PC-3 (cell line): ENCODE results near the gene UQCRQ. TPM values are rescaled to one million over a fixed set of nuclear protein-coding genes. Genes with fewer than 3 reads are reported as not detected.

ENCODE experiments used
- ATAC-seq: fragments of 200-7000 bp; cut with Tn5 transposase; 2 replicates; pipeline ENCODE4 v1.9.1; 2020; ENCODE audit warnings: mild to moderate bottlenecking, moderate library complexity
- BruUV-seq: library from RNA; stranded (reverse); fragments of 400-500 nt; replicated peaks from 2 replicates; lab custom pipeline; 2021; lab: Mats Ljungman, UMichigan
- CTCF ChIA-PET: fragments of 300-600 bp; sonication (Branson Sonifier 250); formaldehyde crosslinking; loops from one replicate; lab custom pipeline; 2022; ENCODE audit warnings: antibody characterized with exemption; lab: Charles Lee
- POLR2A ChIA-PET: fragments of 300-600 bp; sonication (Branson Sonifier 250); formaldehyde crosslinking; loops from one replicate; lab custom pipeline; 2022; ENCODE audit warnings: antibody characterized with exemption; ENCODE audit not compliant: unreplicated experiment; lab: Charles Lee
- DNase-seq: peaks from one replicate; pipeline ENCODE4 v3.0.0-alpha.2; 2015
- H2AFZ ChIP-seq: fragments of 300-600 bp; sonication (generic); 2 replicates; pipeline ENCODE4 v1.6.0; 2016; ENCODE audit warnings: antibody characterized with exemption, low read length
- H3F3A ChIP-seq: fragments of 300-600 bp; sonication (generic); one replicate; pipeline ENCODE4 v1.6.0; 2017; ENCODE audit warnings: antibody characterized with exemption, low read length, control low read depth, mild to moderate bottlenecking; ENCODE audit not compliant: unreplicated experiment
- H3K27ac ChIP-seq: fragments of 300-600 bp; sonication (generic); 2 replicates; pipeline ENCODE4 v1.5.1; 2016; ENCODE audit warnings: mild to moderate bottlenecking, low read length
- H3K27me3 ChIP-seq: fragments of 300-600 bp; sonication (generic); 2 replicates; pipeline ENCODE4 v1.6.1; 2016; ENCODE audit warnings: low read length, mixed read lengths
- H3K36me3 ChIP-seq: fragments of 300-600 bp; sonication (generic); 2 replicates; pipeline ENCODE4 v1.6.1; 2016; ENCODE audit warnings: low read depth, mixed run types, low read length, mixed read lengths
- H3K4me1 ChIP-seq: fragments of 300-600 bp; sonication (generic); 2 replicates; pipeline ENCODE4 v1.5.1; 2016; ENCODE audit warnings: low read length; ENCODE audit not compliant: insufficient read depth
- H3K4me2 ChIP-seq: fragments of 300-600 bp; sonication (generic); 2 replicates; pipeline ENCODE4 v1.6.0; 2016; ENCODE audit warnings: low read length
- H3K4me3 ChIP-seq: fragments of 300-600 bp; sonication (generic); 2 replicates; pipeline ENCODE4 v1.5.1; 2016; ENCODE audit warnings: mild to moderate bottlenecking, low read length, mixed read lengths
- H3K79me2 ChIP-seq: fragments of 300-600 bp; sonication (generic); 2 replicates; pipeline ENCODE4 v1.6.1; 2017; ENCODE audit warnings: low read length, mixed read lengths
- H3K9ac ChIP-seq: fragments of 300-600 bp; sonication (generic); 2 replicates; pipeline ENCODE4 v1.6.0; 2016; ENCODE audit warnings: mild to moderate bottlenecking, low read length
- H3K9me2 ChIP-seq: fragments of 300-600 bp; sonication (generic); replicated peaks from 2 replicates; pipeline ENCODE4 v1.6.1; 2016; ENCODE audit warnings: mixed run types, low read length, mixed read lengths
- H3K9me3 ChIP-seq: fragments of 300-600 bp; sonication (generic); 2 replicates; pipeline ENCODE4 v1.6.1; 2016; ENCODE audit warnings: low read length, mixed read lengths
- H4K20me1 ChIP-seq: fragments of 300-600 bp; sonication (generic); 2 replicates; pipeline ENCODE4 v1.6.1; 2016; ENCODE audit warnings: low read length, mixed read lengths
- CTCF ChIP-seq: fragments of 300-600 bp; sonication (generic); conservative IDR thresholded peaks from 2 replicates; pipeline ENCODE4 v1.5.1; 2017; ENCODE audit warnings: antibody characterized with exemption, low read depth, mild to moderate bottlenecking, low read length
- EZH2 ChIP-seq: fragments of 300-600 bp; sonication (generic); IDR thresholded peaks from one replicate; pipeline ENCODE4 v1.6.1; 2017; ENCODE audit warnings: antibody characterized with exemption, mild to moderate bottlenecking, low read length; ENCODE audit not compliant: unreplicated experiment
- EZH2phosphoT487 ChIP-seq: fragments of 300-600 bp; sonication (generic); IDR thresholded peaks from 2 replicates; pipeline ENCODE4 v1.6.1; 2018; ENCODE audit warnings: mild to moderate bottlenecking, antibody characterized with exemption, low read length, borderline replicate concordance
- intact Hi-C: fragments of 100-400 bp; cut with micrococcal nuclease; formaldehyde crosslinking; loops from 2 replicates; pipeline ENCODE4 v1.9.0; 2023
- total RNA-seq: library from RNA; depleted of rRNA; stranded (reverse); fragments of >200 nt; gene quantifications from 2 replicates; pipeline ENCODE4 v1.2.3, GENCODE V29; 2014

Gene UQCRQ
- total RNA-seq, 1 experiment from 2014 or later, result 198 TPM

- BruUV-seq, result no TSS peak
- ChIA-PET POLR2A (no interaction called here), CTCF (no interaction called here)
- Histone ChIP-seq H3K9ac (no peak overlapping the region), H3K4me3 (no peak overlapping the region), H3K4me2 (no peak overlapping the region), H2AFZ (no peak overlapping the region), H3K4me1 (no peaks in the 10 kb centered on the region), H3K9me2 (no peaks in the 10 kb centered on the region), H3F3A (no peaks in the 10 kb centered on the region), H3K36me3 (no peaks in the 10 kb centered on the region; the same call in 1 of the 2 replicates), H3K79me2 (no peaks in the 10 kb centered on the region), H3K27ac (no peak overlapping the region), H3K27me3 (no peaks in the 10 kb centered on the region), H3K9me3 (no peaks in the 10 kb centered on the region), H4K20me1 (no peaks in the 10 kb centered on the region)
- TF ChIP-seq CTCF, result no peak
- no peak for TF ChIP-seq EZH2phosphoT487
- no peak for TF ChIP-seq EZH2
- DNase-seq, result no peak
- intact Hi-C loops, result no loop called here
- ATAC-seq, result no peak
These were observed 40.7 kb downstream of the UQCRQ start for GRCh38 chr5:132907161-132907560.

GRCh38 chr5:132909702-132910101, 43.3 kb downstream of the UQCRQ start:
- no peaks in the 10 kb centered on the region for H3K9me2 ChIP-seq
- ChIA-PET POLR2A (no interaction called here), CTCF (no interaction called here)
- no peak for DNase-seq
- no peak for TF ChIP-seq CTCF
- TF ChIP-seq EZH2phosphoT487, result no peak
- no peak for TF ChIP-seq EZH2
- no peak overlapping the region for H3K27ac ChIP-seq
- H3K9me3 ChIP-seq, result no peaks in the 10 kb centered on the region
- no peaks in the 10 kb centered on the region for H3K79me2 ChIP-seq
- H3F3A ChIP-seq, result no peaks in the 10 kb centered on the region
- H3K36me3 ChIP-seq, result no peaks in the 10 kb centered on the region; the same call in 1 of the 2 replicates
- no peak for ATAC-seq
- no peak overlapping the region for H3K9ac ChIP-seq
- no TSS peak for BruUV-seq
- no peak overlapping the region for H3K4me2 ChIP-seq
- no peaks in the 10 kb centered on the region for H4K20me1 ChIP-seq
- no peak overlapping the region for H3K4me3 ChIP-seq
- H2AFZ ChIP-seq, result no peak overlapping the region
- H3K27me3 ChIP-seq, result no peaks in the 10 kb centered on the region
- no peaks in the 10 kb centered on the region for H3K4me1 ChIP-seq
- intact Hi-C loops, result no loop called here

GRCh38 chr5:132915681-132916080, 49.2 kb downstream of the UQCRQ start:
- no peak overlapping the region for H2AFZ ChIP-seq
- H3K4me2 ChIP-seq, result no peak overlapping the region
- no TSS peak for BruUV-seq
- H3K9ac ChIP-seq, result no peak overlapping the region
- ATAC-seq (no peak), DNase-seq (peak; percentile 20)
- no peaks in the 10 kb centered on the region for H3K9me2 ChIP-seq
- H3K9me3 ChIP-seq, result no peaks in the 10 kb centered on the region
- intact Hi-C loops, result no loop called here
- H3K36me3 ChIP-seq, result no peaks in the 10 kb centered on the region; the same call in 1 of the 2 replicates
- no peaks in the 10 kb centered on the region for H3K79me2 ChIP-seq
- H3K4me1 ChIP-seq, result no peaks in the 10 kb centered on the region
- no peak overlapping the region for H3K27ac ChIP-seq
- CTCF ChIA-PET, result no interaction called here
- H4K20me1 ChIP-seq, result no peaks in the 10 kb centered on the region
- POLR2A ChIA-PET, result no interaction called here
- TF ChIP-seq EZH2phosphoT487 (no peak), EZH2 (no peak), CTCF (no peak)
- no peaks in the 10 kb centered on the region for H3K27me3 ChIP-seq
- no peak overlapping the region for H3K4me3 ChIP-seq
- H3F3A ChIP-seq, result no peaks in the 10 kb centered on the region
